Endothelial cell of umbilical vein (primary cell): ENCODE measurements around the gene BRMS1.
"Not testable (repeated sequence)": the region's sequence is repeated elsewhere in the genome, so short reads cannot be mapped to it uniquely, and the experiment has no call there.

ENCODE experiments used
- JUN ChIP-seq: IDR thresholded peaks from 2 replicates; pipeline ENCODE4 v1.6.1; 2011; ENCODE audit warnings: borderline replicate concordance, low read depth; ENCODE audit not compliant: insufficient read length, insufficient read depth
- POLR2A ChIP-seq: IDR thresholded peaks from 2 replicates; pipeline ENCODE4 v1.6.1; 2012; ENCODE audit warnings: low read depth, mild to moderate bottlenecking, control low read depth, low read length
- TF ChIP-seq, protein P1 (sequence below), 2 donors: IDR thresholded peaks; 1 replicate in 1 of 2; 2 replicates in 1 of 2; pipeline ENCODE4 v1.5.1; 2011; ENCODE audit warnings: low read length in 2 of 2, mild to moderate bottlenecking in 2 of 2, moderate library complexity in 2 of 2, control low read depth in 1 of 2, inconsistent platforms in 1 of 2, low read depth in 1 of 2; ENCODE audit not compliant: insufficient read depth in 1 of 2; ENCODE audit errors: extremely low read depth in 1 of 2

- not testable (repeated sequence) for TF ChIP-seq JUN, POLR2A
- TF ChIP-seq, protein P1, sequence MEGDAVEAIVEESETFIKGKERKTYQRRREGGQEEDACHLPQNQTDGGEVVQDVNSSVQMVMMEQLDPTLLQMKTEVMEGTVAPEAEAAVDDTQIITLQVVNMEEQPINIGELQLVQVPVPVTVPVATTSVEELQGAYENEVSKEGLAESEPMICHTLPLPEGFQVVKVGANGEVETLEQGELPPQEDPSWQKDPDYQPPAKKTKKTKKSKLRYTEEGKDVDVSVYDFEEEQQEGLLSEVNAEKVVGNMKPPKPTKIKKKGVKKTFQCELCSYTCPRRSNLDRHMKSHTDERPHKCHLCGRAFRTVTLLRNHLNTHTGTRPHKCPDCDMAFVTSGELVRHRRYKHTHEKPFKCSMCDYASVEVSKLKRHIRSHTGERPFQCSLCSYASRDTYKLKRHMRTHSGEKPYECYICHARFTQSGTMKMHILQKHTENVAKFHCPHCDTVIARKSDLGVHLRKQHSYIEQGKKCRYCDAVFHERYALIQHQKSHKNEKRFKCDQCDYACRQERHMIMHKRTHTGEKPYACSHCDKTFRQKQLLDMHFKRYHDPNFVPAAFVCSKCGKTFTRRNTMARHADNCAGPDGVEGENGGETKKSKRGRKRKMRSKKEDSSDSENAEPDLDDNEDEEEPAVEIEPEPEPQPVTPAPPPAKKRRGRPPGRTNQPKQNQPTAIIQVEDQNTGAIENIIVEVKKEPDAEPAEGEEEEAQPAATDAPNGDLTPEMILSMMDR (IDR thresholded peaks at IDR 0.05; ENCODE audit: extremely low read depth in 1 of 2, insufficient read depth in 1 of 2, low read depth in 1 of 2, low read length in 2 of 2): not testable (repeated sequence)
Measured at GRCh38 chr11:66384316-66384715, 39.4 kb upstream of the BRMS1 start.
